ENCODE measurements around the gene LAGE3. TPM values are rescaled to one million over a fixed set of nuclear protein-coding genes. Genes with fewer than 3 reads are reported as not detected.

LAGE3 gene
- total and polyA plus RNA-seq, 2 donors (not counting 3 experiments of a cell fraction or from before 2014, with no cell fraction given): 14.3 to 31.9 TPM

- ChIA-PET CTCF (no interaction called here), POLR2A (no interaction called here)
- BruUV-seq (replicated peaks): no TSS peak
- no peaks in the 10 kb centered on the region for H3K9me3 ChIP-seq (replicated peaks; ENCODE audit: control insufficient read depth, insufficient read depth, low read length)
- no peaks in the 10 kb centered on the region for H3K4me1 ChIP-seq (ENCODE audit: control insufficient read depth, extremely low read depth, insufficient read depth, low read length)
- DNase-seq (ENCODE audit: low read depth, low spot score) (no peak), FAIRE-seq (no peak)
- no peaks in the 10 kb centered on the region for H3K9me1 ChIP-seq (replicated peaks; ENCODE audit: control insufficient read depth, extremely low read depth, insufficient read depth, low read length)
- intact Hi-C loops (cut with micrococcal nuclease) (no loop called here), dilution Hi-C loops (cut with MboI; ENCODE audit: extremely low pct_ligation_motif_present, low sequenced_read_pairs) (no loop called here)
- H3K36me3 ChIP-seq (ENCODE audit: control insufficient read depth in 2 of 2, extremely low read depth in 1 of 2, insufficient read depth in 2 of 2, low read length in 2 of 2): peaks cover 0 to 46% of the 10 kb centered on the region in 2 experiments
- no peak for TF ChIP-seq FOS (IDR thresholded peaks at IDR 0.05; ENCODE audit: borderline replicate concordance, insufficient read depth, low read length)
- no peak for TF ChIP-seq MAX (IDR thresholded peaks at IDR 0.05; ENCODE audit: insufficient read depth, insufficient read length)
- TF ChIP-seq JUN (IDR thresholded peaks at IDR 0.05; ENCODE audit: borderline replicate concordance, insufficient read depth, insufficient read length, low read depth): no peak
- no peak for TF ChIP-seq EZH2 (IDR thresholded peaks at IDR 0.05; ENCODE audit: borderline replicate concordance, low read depth, low read length, severe bottlenecking)
- TF ChIP-seq GATA2 (IDR thresholded peaks at IDR 0.05; ENCODE audit: insufficient read depth, insufficient read length, low read depth, low read length): no peak
- TF ChIP-seq MYC (IDR thresholded peaks at IDR 0.05; ENCODE audit: low read depth, low read length): no peak
- H3K27me3 ChIP-seq (ENCODE audit: control insufficient read depth in 2 of 2, insufficient read depth in 2 of 2, low read length in 2 of 2): no peaks in the 10 kb centered on the region
- no peak overlapping the region for H2AFZ ChIP-seq (ENCODE audit: low read depth, low read length)
- no peak overlapping the region for H3K4me3 ChIP-seq (replicated peaks in 1 of 3; ENCODE audit: insufficient read depth in 1 of 3, low read depth in 1 of 3, low read length in 3 of 3)
- no peak overlapping the region for H3K4me2 ChIP-seq (ENCODE audit: insufficient read depth, low read length)
- no peak overlapping the region for H3K27ac ChIP-seq (ENCODE audit: insufficient read depth, low read depth, low read length)
- H4K20me1 ChIP-seq (replicated peaks; ENCODE audit: control insufficient read depth, extremely low read depth, insufficient read depth, low read length): no peaks in the 10 kb centered on the region
- H3K9ac ChIP-seq (replicated peaks; ENCODE audit: extremely low read depth, insufficient read depth, low read length): no peak overlapping the region
- no peaks in the 10 kb centered on the region for H3K79me2 ChIP-seq (ENCODE audit: control insufficient read depth, insufficient read depth, low read length)
Observed at GRCh38 chrX:154466907-154467306, 12.2 kb downstream of the LAGE3 start.

DNA sequence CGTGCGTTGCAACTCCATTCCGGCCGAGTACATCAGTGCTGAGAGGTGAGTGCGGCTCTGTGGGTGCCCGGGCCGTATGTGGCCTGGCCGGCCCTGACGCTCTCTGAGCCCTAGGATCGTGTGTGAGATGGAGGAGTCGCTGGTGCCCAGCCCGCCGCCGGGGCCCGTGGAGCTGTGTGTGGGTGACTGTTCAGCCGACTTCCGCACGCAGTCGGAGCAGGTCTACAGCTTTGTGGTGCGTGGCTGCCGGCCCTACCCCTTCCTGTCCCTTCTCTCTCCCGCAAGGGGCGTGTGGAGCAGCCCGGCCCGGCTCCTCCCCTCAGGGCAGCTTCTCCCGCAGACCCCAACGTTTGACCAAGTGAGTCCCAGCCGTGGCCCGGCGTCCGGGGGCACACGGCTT is 13.0 kb downstream of the LAGE3 start:
- DNase-seq (ENCODE audit: low read depth, low spot score) (no peak), FAIRE-seq (no peak)
- Histone ChIP-seq H3K9me3 (replicated peaks; ENCODE audit: control insufficient read depth, insufficient read depth, low read length) (no peaks in the 10 kb centered on the region), H3K4me2 (ENCODE audit: insufficient read depth, low read length) (no peak overlapping the region), H3K27ac (ENCODE audit: insufficient read depth, low read depth, low read length) (no peak overlapping the region), H3K9me1 (replicated peaks; ENCODE audit: control insufficient read depth, extremely low read depth, insufficient read depth, low read length) (no peaks in the 10 kb centered on the region), H2AFZ (ENCODE audit: low read depth, low read length) (no peak overlapping the region), H3K27me3 (ENCODE audit: control insufficient read depth in 2 of 2, insufficient read depth in 2 of 2, low read length in 2 of 2) (no peaks in the 10 kb centered on the region), H3K79me2 (ENCODE audit: control insufficient read depth, insufficient read depth, low read length) (peaks cover 3% of the 10 kb centered on the region), H3K4me1 (ENCODE audit: control insufficient read depth, extremely low read depth, insufficient read depth, low read length) (no peaks in the 10 kb centered on the region), H3K36me3 (ENCODE audit: control insufficient read depth in 2 of 2, extremely low read depth in 1 of 2, insufficient read depth in 2 of 2, low read length in 2 of 2) (peaks cover 0 to 48% of the 10 kb centered on the region in 2 experiments), H4K20me1 (replicated peaks; ENCODE audit: control insufficient read depth, extremely low read depth, insufficient read depth, low read length) (no peaks in the 10 kb centered on the region), H3K9ac (replicated peaks; ENCODE audit: extremely low read depth, insufficient read depth, low read length) (no peak overlapping the region), H3K4me3 (replicated peaks in 1 of 3; ENCODE audit: insufficient read depth in 1 of 3, low read depth in 1 of 3, low read length in 3 of 3) (no peak overlapping the region)
- intact Hi-C loops (cut with micrococcal nuclease): no loop called here
- no TSS peak for BruUV-seq (replicated peaks)
- POLR2A ChIA-PET: no interaction called here
- dilution Hi-C loops (cut with MboI; ENCODE audit: extremely low pct_ligation_motif_present, low sequenced_read_pairs): no loop called here
- CTCF ChIA-PET: no interaction called here
- TF ChIP-seq MAX (IDR thresholded peaks at IDR 0.05; ENCODE audit: insufficient read depth, insufficient read length): no peak
- TF ChIP-seq POLR2AphosphoS5 (IDR thresholded peaks at IDR 0.05; ENCODE audit: insufficient read depth, low read depth, low read length): no peak
- TF ChIP-seq GATA2 (IDR thresholded peaks at IDR 0.05; ENCODE audit: insufficient read depth, insufficient read length, low read depth, low read length): no peak
- TF ChIP-seq EZH2 (IDR thresholded peaks at IDR 0.05; ENCODE audit: borderline replicate concordance, low read depth, low read length, severe bottlenecking): no peak
- no peak for TF ChIP-seq POLR2A (IDR thresholded peaks at IDR 0.05; ENCODE audit: low read depth, low read length)
- no peak for TF ChIP-seq CTCF (IDR thresholded peaks at IDR 0.05; ENCODE audit: extremely low read depth in 1 of 2, insufficient read depth in 1 of 2, low read depth in 1 of 2, low read length in 2 of 2)
- no peak for TF ChIP-seq JUN (IDR thresholded peaks at IDR 0.05; ENCODE audit: borderline replicate concordance, insufficient read depth, insufficient read length, low read depth)
- TF ChIP-seq MYC (IDR thresholded peaks at IDR 0.05; ENCODE audit: low read depth, low read length): no peak
- no peak for TF ChIP-seq FOS (IDR thresholded peaks at IDR 0.05; ENCODE audit: borderline replicate concordance, insufficient read depth, low read length)

Measured in endothelial cell of umbilical vein (primary cell).